HepG2 (cell line): ENCODE measurements around the gene USP12. TPM values are rescaled to one million over a fixed set of nuclear protein-coding genes. Genes with fewer than 3 reads are reported as not detected.

ENCODE experiments used
- ATAC-seq: fragments of 200-7000 bp; cut with Tn5 transposase; 3 replicates; pipeline ENCODE4 v1.9.1; 2020; ENCODE audit warnings: mild to moderate bottlenecking, moderate library complexity
- BruUV-seq: library from RNA; stranded (reverse); fragments of 400-500 nt; replicated peaks from 2 replicates; lab custom pipeline; 2021; lab: Mats Ljungman, UMichigan
- CTCF ChIA-PET: fragments of 300-600 bp; formaldehyde crosslinking; extraction: SDS; loops from one replicate; lab custom pipeline; 2021; ENCODE audit warnings: low total read pairs, inconsistent platforms, low intra/inter-chr PET ratio; lab: Yijun Ruan, JAX
- POLR2A ChIA-PET: fragments of 350-600 bp; sonication (Branson Sonifier 250); formaldehyde crosslinking; loops from one replicate; lab custom pipeline; 2020; ENCODE audit warnings: antibody characterized with exemption, inconsistent platforms; lab: Yijun Ruan, JAX
- DNase-seq: peaks from one replicate; pipeline ENCODE4 v3.0.0-alpha.2; 2015; ENCODE audit warnings: low spot score
- FAIRE-seq: peaks from 3 replicates; lab custom pipeline; 2011; peaks lifted over from hg19 to GRCh38; lab: Jason Lieb, UNC
- H2AFZ ChIP-seq: one replicate; pipeline ENCODE4 v1.6.1; 2011; ENCODE audit warnings: low read length, inconsistent platforms
- H3K27ac ChIP-seq: fragments of 300-600 bp; 3 replicates; pipeline ENCODE4 v1.8.0; 2011; ENCODE audit warnings: mixed run types, mild to moderate bottlenecking, mixed read lengths, low read length, inconsistent platforms; ENCODE audit not compliant: insufficient read depth; ENCODE audit errors: extremely low read length
- H3K27me3 ChIP-seq, 2 experiments: fragments of 200-600 bp in 1 of 2; 2 replicates in 1 of 2; 3 replicates in 1 of 2; pipeline versions ENCODE4 v1.6.0 to v1.8.0; 2011; ENCODE audit warnings: low read length in 2 of 2, mild to moderate bottlenecking in 2 of 2, moderate library complexity in 2 of 2, inconsistent platforms in 1 of 2; ENCODE audit not compliant: insufficient read depth in 2 of 2, control insufficient read depth in 1 of 2
- H3K36me3 ChIP-seq, 2 experiments: fragments of 200-600 bp in 1 of 2; replicated peaks in 1 of 2; 2 replicates in 1 of 2; 3 replicates in 1 of 2; pipeline versions ENCODE4 v1.5.1 to v1.8.0; 2011; ENCODE audit warnings: low read length in 2 of 2, inconsistent platforms in 1 of 2; ENCODE audit not compliant: insufficient read depth in 2 of 2, control insufficient read depth in 1 of 2
- H3K4me1 ChIP-seq: 2 replicates; pipeline ENCODE4 v1.5.1; 2012; ENCODE audit warnings: low read length, inconsistent platforms; ENCODE audit not compliant: insufficient read depth
- H3K4me2 ChIP-seq: 2 replicates; pipeline ENCODE4 v1.6.0; 2011; ENCODE audit warnings: low read depth, low read length, inconsistent platforms
- H3K4me3 ChIP-seq, 3 experiments: fragments of 200-600 bp in 1 of 3; sonication (generic), shearing (Covaris generic) in 1 of 3; replicated peaks in 1 of 3; 2 replicates each; pipeline ENCODE4 v1.5.1; 2011 to 2016; ENCODE audit warnings: low read length in 3 of 3, inconsistent platforms in 2 of 3, low read depth in 2 of 3, mild to moderate bottlenecking in 2 of 3, control low read depth in 1 of 3, mixed read lengths in 1 of 3; ENCODE audit not compliant: insufficient read depth in 1 of 3
- H3K79me2 ChIP-seq: one replicate; pipeline ENCODE4 v1.6.1; 2011; ENCODE audit warnings: low read length, inconsistent platforms; ENCODE audit not compliant: insufficient read depth
- H3K9ac ChIP-seq: 2 replicates; pipeline ENCODE4 v1.6.0; 2011; ENCODE audit warnings: mild to moderate bottlenecking, low read depth, low read length, inconsistent platforms; ENCODE audit not compliant: insufficient read depth
- H3K9me3 ChIP-seq: 2 replicates; pipeline ENCODE4 v1.5.1; 2012; ENCODE audit warnings: mild to moderate bottlenecking, low read length
- H4K20me1 ChIP-seq: 2 replicates; pipeline ENCODE4 v1.6.0; 2011; ENCODE audit warnings: inconsistent platforms, mild to moderate bottlenecking, low read length, moderate library complexity; ENCODE audit not compliant: insufficient read depth
- ELF1 ChIP-seq: sonication (generic); formaldehyde crosslinking; IDR thresholded peaks from 2 replicates; pipeline ENCODE4 v1.4.0; 2020; ENCODE audit warnings: missing genetic modification reagents
- HES4 ChIP-seq: sonication (generic); formaldehyde crosslinking; IDR thresholded peaks from 2 replicates; pipeline ENCODE4 v1.9.0; 2021; ENCODE audit warnings: mild to moderate bottlenecking, missing genetic modification reagents, borderline replicate concordance
- HMGA1 ChIP-seq: sonication (generic); formaldehyde crosslinking; conservative IDR thresholded peaks from 2 replicates; pipeline ENCODE4 v1.4.0; 2020; ENCODE audit warnings: missing genetic modification reagents
- IRF2 ChIP-seq: IDR thresholded peaks from 2 replicates; pipeline ENCODE4 v1.6.1; 2018; ENCODE audit warnings: missing genetic modification reagents, missing compliant biosample characterization
- LCORL ChIP-seq, 2 experiments: fragments of 450-650 bp in 1 of 2; sonication (generic) in 1 of 2; formaldehyde crosslinking in 1 of 2; IDR thresholded peaks; 2 replicates each; pipeline versions ENCODE4 v1.5.0 to v1.6.1; 2017 to 2020; ENCODE audit warnings: antibody characterized with exemption in 1 of 2, missing genetic modification reagents in 1 of 2
- TARDBP ChIP-seq: sonication (generic); formaldehyde crosslinking; IDR thresholded peaks from 2 replicates; pipeline ENCODE4 v1.8.0; 2022; ENCODE audit warnings: mild to moderate bottlenecking, missing genetic modification reagents
- ZNF263 ChIP-seq: sonication (generic); formaldehyde crosslinking; IDR thresholded peaks from 2 replicates; pipeline ENCODE4 v1.4.0; 2020; ENCODE audit warnings: missing genetic modification reagents
- WGBS: methylation state at CpG from one replicate; pipeline ENCODE4 v1.1.6; 2017; ENCODE audit warnings: low lambda C conversion rate; 5-methylcytosine and 5-hydroxymethylcytosine counted together
- in situ Hi-C: cut with HindIII; loops from 2 replicates; pipeline ENCODE4 v1.10.0; 2017; ENCODE audit warnings: low pct_unique_long_range_greater_than_20kb; ENCODE audit not compliant: extremely low pct_ligation_motif_present
- intact Hi-C: fragments of 100-400 bp; cut with micrococcal nuclease; formaldehyde crosslinking; loops from one replicate; pipeline ENCODE4 v1.10.0; 2022; ENCODE audit not compliant: unreplicated experiment
- polyA plus RNA-seq, 8 experiments: library from polyadenylated mRNA; depleted of rRNA in 3 of 8; stranded (reverse) in 7 of 8; unstranded in 1 of 8; fragments of >200 nt; fragmentation: Illumina TruSeq in 4 of 8; extraction: Trizol in 4 of 8; gene quantifications; 2 replicates each; pipeline versions ENCODE4 v1.2.1 to v1.2.3, GENCODE V29; 2011 to 2016; ENCODE audit warnings: low read depth in 4 of 8, missing spikeins in 1 of 8, mixed read lengths in 1 of 8; ENCODE audit not compliant: insufficient read depth in 1 of 8
- total RNA-seq, 5 experiments: library from RNA; depleted of rRNA; stranded (reverse); fragments of >200 nt; fragmentation: Illumina TruSeq; extraction: Trizol; gene quantifications; 2 replicates each; pipeline ENCODE4 v1.2.3, GENCODE V29; 2016; ENCODE audit warnings: low read depth in 1 of 5
- TF ChIP-seq, protein P1 (sequence below): sonication (generic); formaldehyde crosslinking; IDR thresholded peaks from 2 replicates; pipeline ENCODE4 v1.9.0; 2021; ENCODE audit warnings: missing genetic modification reagents, mild to moderate bottlenecking, borderline replicate concordance

Gene USP12
- total and polyA plus RNA-seq, 2 of the 13 experiments (the other 11 are each of a cell fraction or from before 2014, with no cell fraction given), result 9.8 to 19.5 TPM

DNA sequence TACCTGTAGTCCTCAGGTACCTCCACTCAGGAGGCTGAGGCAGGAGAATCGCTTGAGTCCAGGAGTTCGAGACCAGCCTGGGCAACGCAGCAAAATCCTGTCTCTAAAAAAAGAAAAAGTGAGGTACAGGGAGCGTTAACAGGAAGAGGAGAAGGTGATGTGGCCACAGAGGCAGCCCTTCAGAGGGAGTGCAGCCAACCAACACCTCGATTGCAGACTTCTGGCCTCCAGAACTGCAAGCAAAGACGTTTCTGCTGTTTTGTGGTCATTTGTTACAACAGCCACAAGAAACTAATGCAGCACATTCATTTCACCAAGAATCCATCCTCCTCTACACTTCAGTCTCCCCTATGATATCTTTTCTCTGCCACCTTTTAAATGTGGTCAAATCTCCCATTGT, 145.2 kb downstream of the USP12 start (continued):
- TF ChIP-seq, protein P1, sequence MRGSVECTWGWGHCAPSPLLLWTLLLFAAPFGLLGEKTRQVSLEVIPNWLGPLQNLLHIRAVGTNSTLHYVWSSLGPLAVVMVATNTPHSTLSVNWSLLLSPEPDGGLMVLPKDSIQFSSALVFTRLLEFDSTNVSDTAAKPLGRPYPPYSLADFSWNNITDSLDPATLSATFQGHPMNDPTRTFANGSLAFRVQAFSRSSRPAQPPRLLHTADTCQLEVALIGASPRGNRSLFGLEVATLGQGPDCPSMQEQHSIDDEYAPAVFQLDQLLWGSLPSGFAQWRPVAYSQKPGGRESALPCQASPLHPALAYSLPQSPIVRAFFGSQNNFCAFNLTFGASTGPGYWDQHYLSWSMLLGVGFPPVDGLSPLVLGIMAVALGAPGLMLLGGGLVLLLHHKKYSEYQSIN (CRISPR knock-in tag), result no peak
- TF ChIP-seq HES4 (CRISPR knock-in tag) (no peak), TARDBP (no peak), IRF2 (CRISPR knock-in tag) (no peak), HMGA1 (CRISPR knock-in tag) (no peak), ELF1 (no peak)

DNA sequence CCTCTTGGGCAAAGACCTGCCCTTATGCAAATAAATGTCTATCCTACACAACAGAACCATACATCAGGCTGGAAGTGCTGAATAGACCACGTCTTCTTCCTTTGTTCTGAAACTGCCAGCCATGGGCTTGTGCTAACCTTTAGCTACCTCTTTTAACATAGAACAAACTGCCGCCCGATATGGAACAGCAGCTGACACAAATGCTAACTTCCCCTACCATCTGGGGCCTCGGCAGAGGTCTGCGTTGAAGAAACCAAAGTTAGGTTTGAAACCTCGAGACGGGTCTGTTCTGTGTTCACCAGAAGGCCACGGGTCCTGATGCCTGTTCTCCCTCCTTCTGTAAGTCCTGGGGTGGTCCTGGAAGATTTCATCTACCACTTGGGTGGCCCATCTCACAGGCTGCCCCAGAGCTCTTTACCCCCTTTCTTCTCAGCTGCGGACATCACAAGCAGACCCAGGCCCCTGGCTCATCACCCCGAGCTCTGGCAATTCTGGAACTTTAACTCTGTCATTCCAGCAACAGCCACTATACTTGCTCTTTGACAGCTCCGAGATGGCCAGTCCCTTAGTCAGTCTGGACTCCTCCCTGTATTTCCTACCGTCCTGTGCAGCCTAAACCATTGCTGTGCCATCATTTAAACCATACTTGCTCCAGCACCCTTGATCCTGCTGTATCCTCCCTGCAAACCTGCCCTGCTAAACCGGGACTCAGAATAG, 146.7 kb downstream of the USP12 start:
- Histone ChIP-seq H3K4me3 (peak overlapping the region in 1 of 3 experiments; percentile 25; a peak in 2 of 6 replicates), H3K4me1 (peaks cover 61% of the 10 kb centered on the region), H3K9ac (no peak overlapping the region), H3K9me3 (no peaks in the 10 kb centered on the region), H3K4me2 (peak overlapping the region; percentile 79), H4K20me1 (no peaks in the 10 kb centered on the region), H3K79me2 (no peaks in the 10 kb centered on the region), H3K27ac (no peak overlapping the region), H3K36me3 (no peaks in the 10 kb centered on the region), H3K27me3 (peaks cover 0 to 23% of the 10 kb centered on the region in 2 experiments; a peak in 2 of 5 replicates), H2AFZ (no peak overlapping the region)
- ChIA-PET CTCF (no interaction called here), POLR2A (interaction anchor here (0.7 kb wide), 1 partner anchor 19 kb away, joined by 3 read pairs; no protein-coding TSS in a partner anchor)
- ATAC-seq (peak; percentile 61), FAIRE-seq (no peak), DNase-seq (peak; percentile 46)
- whole genome bisulfite sequencing, result 24% methylated on average over 13 of the region's 13 CpGs
- no TSS peak for BruUV-seq
- TF ChIP-seq ZNF263 (CRISPR knock-in tag) (0 out of 2 replicates have a peak, but pooled peaks have one; percentile 25), LCORL (IDR thresholded peaks at IDR 0.05) (no peak), LCORL (CRISPR knock-in tag; IDR thresholded peaks at IDR 0.05) (no peak)
- in situ Hi-C loops (no loop called here), intact Hi-C loops (no loop called here)
